Medulla oblongata (tissue), 1 donor: Measurements from ENCODE around the gene COL16A1.

Experiments used
- DNase-seq: peaks from one replicate; pipeline ENCODE4 v3.0.0-alpha.2; 2015; ENCODE audit errors: extremely low spot score

COL16A1 gene

GRCh38 chr1:31648641-31649357 is 55.0 kb downstream of the COL16A1 start:
- no peak for DNase-seq

- DNase-seq, result no peak
Observed at GRCh38 chr1:31648190-31648589, 55.6 kb downstream of the COL16A1 start.

- DNase-seq, result no peak
Observed at GRCh38 chr1:31647106-31647505, 56.7 kb downstream of the COL16A1 start.

- DNase-seq, result no peak
Observed at GRCh38 chr1:31646259-31646960, 57.4 kb downstream of the COL16A1 start.

- DNase-seq, result no peak
Observed at GRCh38 chr1:31645274-31645568, 58.6 kb downstream of the COL16A1 start.

GRCh38 chr1:31644560-31645273 is 59.1 kb downstream of the COL16A1 start, which contains the start of gene PEF1:
Gene PEF1, minus strand, starts transcription at chr1:31644876. Its CDS starts 12 bp downstream, at chr1:31644864.
- peak; percentile 99 for DNase-seq

GRCh38 chr1:31643976-31644559 is 59.7 kb downstream of the COL16A1 start:
- no peak for DNase-seq

- DNase-seq, result no peak
Observed at GRCh38 chr1:31642897-31643296, 60.9 kb downstream of the COL16A1 start.

GRCh38 chr1:31642366-31642765 is 61.5 kb downstream of the COL16A1 start:
- no peak for DNase-seq

GRCh38 chr1:31640964-31641363 is 62.9 kb downstream of the COL16A1 start:
- no peak for DNase-seq

- DNase-seq, result no peak
Observed at GRCh38 chr1:31640179-31640578, 63.6 kb downstream of the COL16A1 start.

GRCh38 chr1:31639543-31639942 is 64.3 kb downstream of the COL16A1 start:
- DNase-seq, result no peak

- DNase-seq, result no peak
Observed at GRCh38 chr1:31637915-31638673, 65.7 kb downstream of the COL16A1 start.

GRCh38 chr1:31633117-31633516 is 70.7 kb downstream of the COL16A1 start:
- DNase-seq, result no peak

- no peak for DNase-seq
Observed at GRCh38 chr1:31632649-31633048, 71.2 kb downstream of the COL16A1 start.

- no peak for DNase-seq
Observed at GRCh38 chr1:31628931-31629556, 74.8 kb downstream of the COL16A1 start.

GRCh38 chr1:31627930-31628559 is 75.8 kb downstream of the COL16A1 start:
- peak; percentile 60 for DNase-seq

- DNase-seq, result no peak
Observed at GRCh38 chr1:31627301-31627929, 76.4 kb downstream of the COL16A1 start.

- DNase-seq, result no peak
Observed at GRCh38 chr1:31626223-31627207, 77.3 kb downstream of the COL16A1 start.
